Epithelial cell of umbilical artery (primary cell): ENCODE results near the gene ATG4D. TPM values are rescaled to one million over a fixed set of nuclear protein-coding genes. Genes with fewer than 3 reads are reported as not detected.

Experiments used
- total RNA-seq: library from RNA; depleted of rRNA; stranded (reverse); fragments of >200 nt; gene quantifications from 2 replicates; pipeline ENCODE4 v1.2.3, GENCODE V29; 2014

ATG4D gene
- 12.9 and 14.0 TPM in 2 replicates for total RNA-seq

DNA sequence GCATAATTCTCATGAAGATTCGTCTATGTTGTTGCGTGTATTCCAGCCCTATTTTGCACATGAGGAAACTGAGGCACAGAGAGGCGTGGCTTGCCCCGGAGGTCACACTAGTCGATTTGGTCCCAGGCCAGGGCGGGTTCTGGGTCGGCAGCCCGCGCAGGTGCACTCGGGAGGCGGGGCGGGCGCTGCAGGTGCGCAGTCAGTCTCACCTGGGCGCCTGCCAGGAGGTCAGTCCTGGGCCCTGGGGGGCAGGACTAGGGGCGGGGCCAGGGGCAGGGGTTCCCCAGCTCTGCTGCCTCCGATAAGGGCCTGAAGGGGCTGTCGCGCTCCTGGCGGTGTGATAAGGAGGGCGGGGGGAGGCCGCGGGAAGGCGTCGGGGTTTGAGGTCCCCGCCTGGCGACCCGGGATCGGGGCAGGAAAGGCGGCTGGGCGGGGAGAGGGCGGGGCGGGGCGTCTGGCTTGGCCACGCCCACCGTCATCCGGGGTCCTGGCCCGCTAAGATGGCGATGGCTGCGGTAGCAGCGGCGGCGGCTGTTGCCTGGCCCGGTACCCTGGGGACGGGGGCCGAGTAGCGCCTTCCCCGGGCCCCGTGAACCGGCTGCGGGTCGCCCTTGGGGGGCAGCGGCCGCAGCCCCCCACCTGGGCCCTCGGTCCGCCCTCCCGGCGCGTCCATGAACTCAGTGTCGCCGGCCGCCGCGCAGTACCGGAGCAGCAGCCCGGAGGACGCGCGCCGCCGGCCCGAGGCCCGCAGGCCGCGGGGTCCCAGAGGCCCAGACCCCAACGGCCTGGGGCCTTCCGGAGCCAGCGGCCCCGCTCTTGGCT lies at the start of gene ATG4D:
ATG4D (plus strand) TSS at position 485 of the 822 bp plus-strand sequence; CDS start at position 672, 187 bp downstream.

DNA sequence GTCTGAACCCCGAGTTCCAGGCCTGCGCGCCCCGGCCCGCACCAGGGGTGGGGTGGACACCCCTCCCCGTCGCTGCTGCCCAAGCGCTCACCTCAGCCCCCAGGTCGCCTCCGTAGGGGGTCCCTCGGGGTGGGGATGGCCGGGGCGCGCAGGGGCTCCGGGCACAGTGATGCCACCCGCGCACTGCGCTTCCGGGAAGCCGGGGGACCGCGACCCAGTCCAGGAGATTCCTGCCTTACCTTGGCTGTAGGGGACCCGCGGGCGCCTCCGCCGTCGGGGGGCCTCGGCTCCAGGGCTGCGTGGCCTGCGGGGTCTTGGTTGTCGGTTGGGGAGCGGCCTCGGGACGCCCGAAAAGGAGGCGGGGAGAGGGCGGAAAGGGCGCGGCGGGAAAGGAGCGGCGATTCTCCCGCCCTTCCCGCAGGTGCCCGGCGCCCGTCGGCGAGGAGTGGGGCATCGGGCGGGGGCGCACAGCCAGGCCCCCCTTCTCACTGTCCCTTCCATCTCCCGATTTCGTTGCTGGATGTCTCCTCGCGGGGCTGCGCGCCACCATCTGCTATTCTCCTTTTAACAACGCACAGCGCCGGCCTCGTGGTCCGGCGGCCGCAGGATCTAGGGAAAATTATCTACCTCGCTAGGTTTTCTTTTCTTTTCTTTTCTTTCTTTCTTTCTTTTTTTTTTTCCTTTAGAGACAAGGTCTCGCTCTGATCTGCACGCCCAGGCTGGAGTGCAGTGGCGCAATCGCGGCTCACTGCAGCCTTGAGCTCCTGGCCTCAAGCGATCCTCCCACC lies 40.5 kb upstream of the ATG4D start, which contains the start of gene KEAP1:
KEAP1 (minus strand) TSS at position 355 of the 788 bp plus-strand sequence. CDS start 3,323 bp downstream, outside the sequence.

DNA sequence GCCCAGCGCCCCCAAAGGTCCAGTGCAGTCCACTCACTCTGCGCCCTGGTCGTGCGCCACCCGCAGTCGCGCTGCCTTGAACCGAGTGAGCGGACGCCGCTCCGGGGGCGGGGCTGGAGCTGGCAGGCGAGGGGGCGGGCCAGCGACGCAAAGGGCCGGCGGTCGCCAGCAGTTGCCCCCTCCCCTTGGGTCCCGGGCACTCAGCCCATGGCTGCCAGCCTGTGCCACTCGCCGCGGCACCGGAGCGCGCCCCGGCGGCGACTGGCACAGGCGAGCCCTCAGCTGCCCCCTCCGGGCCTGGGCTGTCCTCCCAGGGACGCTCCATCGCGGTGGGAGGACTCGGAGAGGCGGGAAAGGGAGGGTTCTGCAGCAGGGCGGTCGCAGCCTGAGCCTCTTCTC lies 26.3 kb upstream of the ATG4D start, which contains the start of gene S1PR5:
S1PR5 (minus strand) TSS at position 87 of the 399 bp plus-strand sequence. CDS start 2,436 bp downstream, outside the sequence.

DNA sequence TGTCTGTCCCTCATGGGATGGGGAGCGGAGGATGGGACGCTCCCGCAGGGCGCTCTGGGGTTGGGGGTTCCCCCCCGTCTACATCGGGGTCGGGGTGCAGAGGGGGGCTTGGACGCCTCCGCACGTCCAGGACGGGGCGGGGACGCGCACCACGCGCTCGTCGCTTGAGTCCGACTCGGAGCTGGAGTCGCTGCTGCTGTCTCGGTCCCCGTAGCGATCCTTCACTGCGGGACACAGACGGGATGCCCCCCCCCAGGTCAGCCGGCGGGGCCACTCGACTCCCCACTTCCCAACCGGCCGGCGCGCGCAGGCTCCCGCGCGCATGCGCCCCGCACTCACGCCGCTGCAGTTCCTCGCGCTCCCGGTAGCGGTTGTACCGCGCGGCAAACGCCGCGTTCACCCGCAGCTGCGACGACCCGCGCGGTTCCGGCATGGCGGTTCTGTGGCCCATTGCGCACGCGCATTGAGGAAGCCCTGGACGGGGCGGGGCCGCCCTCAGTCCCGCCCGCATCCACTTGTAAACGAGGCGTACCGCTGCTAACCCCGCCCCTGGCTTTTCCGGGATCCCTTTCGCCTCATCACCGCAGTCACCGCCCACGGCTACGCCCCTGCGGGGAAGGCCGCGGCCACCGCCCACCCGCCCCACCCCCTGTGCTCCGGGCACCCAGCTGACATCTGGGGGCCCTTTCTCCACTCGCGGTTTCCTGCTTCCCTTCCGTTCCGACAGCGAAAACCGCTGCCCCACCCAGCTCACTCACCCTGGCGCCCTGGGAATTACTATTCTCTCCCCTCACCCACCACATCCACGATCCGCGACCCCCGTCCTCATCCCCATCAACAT lies 22.1 kb downstream of the ATG4D start, which contains the start of gene KRI1:
KRI1 (minus strand) TSS at position 444 of the 841 bp plus-strand sequence; CDS start at position 433, 11 bp downstream.

DNA sequence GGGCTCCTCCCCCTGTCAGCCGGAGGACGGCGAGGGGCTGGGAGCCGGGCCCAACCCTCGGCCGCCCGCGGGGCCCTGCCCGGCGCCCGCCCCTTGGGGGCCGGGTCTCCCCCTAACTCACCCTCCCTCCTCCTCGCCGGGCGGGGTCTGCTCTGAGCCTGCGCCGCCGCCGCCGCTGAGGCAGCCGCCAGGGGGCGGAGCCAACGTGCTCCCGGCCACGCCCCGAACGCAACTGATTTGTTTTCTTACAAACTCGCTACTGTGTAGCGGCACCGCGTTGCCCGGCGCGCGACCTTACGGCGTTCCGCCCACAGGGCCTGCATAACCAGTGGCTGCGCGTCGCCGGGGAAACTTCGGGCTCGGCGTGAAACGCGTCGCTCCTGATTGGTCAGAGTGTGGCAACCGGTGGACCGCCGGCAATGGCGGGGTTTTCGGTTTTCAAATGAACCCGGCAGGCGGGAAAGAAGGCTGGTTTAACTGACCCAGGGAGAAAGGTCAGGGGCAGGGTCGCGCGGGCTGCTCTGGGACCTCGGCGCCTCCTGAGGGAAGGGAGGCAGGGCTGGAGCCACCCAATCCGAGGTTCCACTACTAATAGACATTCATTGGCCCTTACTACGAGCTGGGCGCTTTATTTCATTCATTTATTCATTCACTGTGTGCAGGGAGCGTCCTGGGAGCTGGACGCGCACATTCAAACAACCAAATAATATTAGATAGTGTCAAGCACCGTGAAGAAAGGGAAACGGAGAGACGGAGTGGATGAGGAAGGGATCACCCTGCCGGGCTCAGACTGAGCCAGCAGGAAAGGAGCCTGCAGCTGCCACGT lies 25.3 kb downstream of the ATG4D start, which contains the start of gene CDKN2D:
CDKN2D (minus strand) TSS at position 154 of the 826 bp plus-strand sequence. CDS start 326 bp downstream, outside the sequence.

DNA sequence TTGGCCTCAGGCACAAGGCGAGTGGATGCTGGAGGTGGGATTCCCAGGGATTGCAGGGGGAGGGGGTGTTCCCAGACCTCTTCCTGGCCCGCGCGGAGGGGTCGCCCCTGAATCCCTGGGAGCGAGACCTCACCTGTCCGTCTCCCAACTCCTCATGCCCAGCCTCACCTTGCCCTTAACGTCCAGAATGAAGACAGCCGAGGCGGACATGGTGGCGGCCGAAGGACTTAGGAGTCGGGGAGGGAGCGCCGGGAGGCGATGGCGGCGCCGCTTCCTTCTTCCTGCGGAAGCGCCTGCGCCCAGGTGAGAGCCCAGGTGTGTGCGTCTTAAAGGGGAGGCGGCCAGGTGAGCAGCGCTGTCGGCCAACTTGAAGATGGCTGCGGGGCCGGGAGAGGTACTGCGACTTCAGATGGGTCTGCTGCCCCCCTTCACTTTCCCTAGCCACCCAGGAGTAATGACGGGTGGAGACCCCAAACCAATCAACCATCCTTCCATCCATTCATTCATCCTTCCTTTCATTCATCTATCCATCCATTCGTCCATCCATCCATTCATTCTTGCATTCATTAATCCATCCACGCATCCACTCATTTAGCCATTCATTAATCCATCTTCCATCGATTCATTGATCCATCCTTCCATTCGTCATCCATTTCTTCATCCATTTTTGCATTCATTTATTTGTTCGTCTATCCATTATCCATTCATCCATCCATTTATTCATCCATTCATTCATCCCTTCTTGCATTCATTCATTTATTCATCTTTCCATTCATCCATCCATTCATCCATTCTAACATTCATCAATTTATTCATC lies 43.5 kb downstream of the ATG4D start, which contains the start of gene AP1M2:
AP1M2 (minus strand) TSS at position 291 of the 817 bp plus-strand sequence; CDS start at position 210, 81 bp downstream.

Other genes with a start within 250 kb of the ATG4D start
- under 0.01 and 0.15 TPM in 2 replicates for gene ZGLP1, start 234.1 kb upstream of the ATG4D start, total RNA-seq
- 11.0 and 15.7 TPM in 2 replicates for gene FDX2, start 227.9 kb upstream of the ATG4D start, total RNA-seq
- 7.1 and 7.4 TPM in 2 replicates for gene RAVER1, start 210.4 kb upstream of the ATG4D start, total RNA-seq
- 11.7 and 16.6 TPM in 2 replicates for gene ICAM3, start 204.3 kb upstream of the ATG4D start, total RNA-seq
- gene TYK2, start 163.3 kb upstream of the ATG4D start, total RNA-seq = 59.1 and 82.8 TPM in 2 replicates
- gene CDC37, start 140.4 kb upstream of the ATG4D start, total RNA-seq = 309 and 362 TPM in 2 replicates
- gene PDE4A, start 123.4 kb upstream of the ATG4D start, total RNA-seq = 1.6 and 1.7 TPM in 2 replicates
- gene KEAP1, start 40.5 kb upstream of the ATG4D start, total RNA-seq = 76.0 and 78.3 TPM in 2 replicates
- gene S1PR5, start 26.5 kb upstream of the ATG4D start, total RNA-seq = under 0.01 TPM in 1 of 2 replicates, not detected in the other
- 8.4 and 12.8 TPM in 2 replicates for gene KRI1, start 22.1 kb downstream of the ATG4D start, total RNA-seq
- 5.9 and 7.1 TPM in 2 replicates for gene CDKN2D, start 25.1 kb downstream of the ATG4D start, total RNA-seq
- not detected in 2 replicates for gene AP1M2, start 43.4 kb downstream of the ATG4D start, total RNA-seq
- 27.6 and 61.2 TPM in 2 replicates for gene SLC44A2, start 81.6 kb downstream of the ATG4D start, total RNA-seq
- 110 and 123 TPM in 2 replicates for gene ILF3, start 110.4 kb downstream of the ATG4D start, total RNA-seq
- gene QTRT1, start 157.5 kb downstream of the ATG4D start, total RNA-seq = 34.1 and 48.0 TPM in 2 replicates
- 79.6 and 96.2 TPM in 2 replicates for gene DNM2, start 174.2 kb downstream of the ATG4D start, total RNA-seq